GM19452 (cell line): ENCODE measurements around the gene KRT14.
"Not testable (repeated sequence)": the region's sequence is repeated elsewhere in the genome, so short reads cannot be mapped to it uniquely, and the experiment has no call there.

Experiments
- ATAC-seq: cut with Tn5 transposase; IDR thresholded peaks from one replicate; pipeline ENCODE4 v1.9.1; 2021; ENCODE audit not compliant: unreplicated experiment

Gene KRT14

DNA sequence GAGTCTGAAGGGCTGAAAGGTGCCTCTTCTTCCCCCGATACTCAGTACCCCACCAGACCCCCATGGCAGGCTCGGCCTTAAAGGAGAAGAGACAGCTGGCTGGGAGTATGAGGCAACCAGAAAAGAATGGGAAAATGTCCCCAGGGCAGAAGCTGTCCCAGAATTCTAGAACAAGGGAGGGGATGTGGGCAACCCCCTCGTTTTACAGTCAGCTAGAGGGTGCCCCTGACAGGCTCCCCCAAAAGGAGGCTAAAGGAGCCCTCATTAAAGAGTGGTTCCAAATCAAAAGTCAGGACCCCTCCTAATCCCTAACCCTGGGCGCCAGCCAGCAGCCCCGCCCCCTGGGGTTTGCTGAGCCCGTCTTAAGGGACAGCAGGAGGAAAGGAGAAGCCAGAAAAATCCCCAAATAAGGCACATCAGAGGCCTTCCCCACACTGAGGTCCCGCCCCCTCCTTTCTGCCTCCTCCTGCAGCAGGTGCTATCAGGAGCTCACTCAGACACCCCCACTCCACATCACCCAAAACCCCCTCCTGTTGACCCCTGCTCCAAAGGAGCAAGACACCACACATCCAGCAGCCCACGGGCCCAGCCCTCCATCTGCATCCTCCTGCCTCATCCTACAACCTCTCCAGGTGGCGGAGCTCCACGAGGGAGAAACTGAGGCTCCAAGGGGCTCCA lies 36.6 kb upstream of the KRT14 start:
- ATAC-seq: not testable (repeated sequence)

DNA sequence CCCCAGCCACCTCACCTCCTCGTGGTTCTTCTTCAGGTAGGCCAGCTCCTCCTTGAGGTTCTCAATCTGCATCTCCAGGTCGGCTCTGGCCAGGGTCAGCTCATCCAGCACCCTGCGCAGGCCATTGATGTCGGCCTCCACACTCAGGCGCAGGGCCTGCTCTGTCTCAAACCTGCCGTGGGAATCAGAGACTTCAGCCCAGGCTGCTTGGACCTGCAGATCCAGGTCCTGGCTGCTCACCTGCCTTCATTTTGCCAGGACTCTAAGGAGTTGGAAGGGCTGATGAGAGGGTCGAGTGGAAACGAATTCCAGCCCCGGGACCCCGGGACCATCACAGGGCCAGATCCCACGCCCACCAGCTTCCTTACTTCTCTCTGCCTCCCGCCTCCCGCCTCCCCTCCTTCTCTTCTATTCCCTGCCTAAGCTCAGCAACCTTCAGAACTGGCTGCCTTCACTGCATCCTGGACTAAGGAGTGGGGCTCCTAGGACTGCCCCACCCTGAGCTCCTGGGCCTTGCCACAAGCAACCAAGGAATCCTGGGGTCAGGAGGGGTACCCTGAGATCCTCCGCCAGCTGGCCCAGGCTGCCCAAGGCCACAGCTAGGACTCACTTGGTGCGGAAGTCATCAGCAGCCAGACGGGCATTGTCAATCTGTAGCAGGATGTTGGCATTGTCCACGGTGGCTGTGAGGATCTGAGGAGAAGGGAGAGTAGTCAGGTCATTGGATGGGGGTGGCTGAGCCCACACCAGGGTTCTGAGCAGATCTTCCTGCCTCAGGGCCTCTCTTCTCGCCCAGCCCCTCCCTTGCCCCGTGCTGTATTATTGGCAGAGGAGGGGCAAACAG lies 35.9 kb upstream of the KRT14 start:
- not testable (repeated sequence) for ATAC-seq

GRCh38 chr17:41621916-41622315 lies 35.2 kb upstream of the KRT14 start:
- no peak for ATAC-seq

DNA sequence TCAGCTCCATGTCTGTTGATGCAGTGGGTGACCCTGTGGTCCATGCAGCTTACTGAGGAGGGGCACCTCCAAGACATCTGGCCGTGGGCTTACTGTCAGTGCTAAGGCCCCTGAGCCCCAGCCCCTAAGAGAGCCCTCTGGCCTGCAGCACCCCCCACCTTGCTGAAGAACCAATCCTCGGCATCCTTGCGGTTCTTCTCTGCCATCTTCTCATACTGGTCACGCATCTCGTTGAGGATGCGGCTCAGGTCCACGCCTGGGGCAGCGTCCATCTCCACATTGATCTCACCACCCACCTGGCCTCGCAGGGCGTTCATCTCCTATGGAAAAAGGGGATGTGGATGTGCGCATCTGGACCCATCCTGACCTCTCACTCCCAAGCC lies 34.7 kb upstream of the KRT14 start:
- ATAC-seq: not testable (repeated sequence)

GRCh38 chr17:41620583-41621434 lies 34.1 kb upstream of the KRT14 start:
- no peak for ATAC-seq

DNA sequence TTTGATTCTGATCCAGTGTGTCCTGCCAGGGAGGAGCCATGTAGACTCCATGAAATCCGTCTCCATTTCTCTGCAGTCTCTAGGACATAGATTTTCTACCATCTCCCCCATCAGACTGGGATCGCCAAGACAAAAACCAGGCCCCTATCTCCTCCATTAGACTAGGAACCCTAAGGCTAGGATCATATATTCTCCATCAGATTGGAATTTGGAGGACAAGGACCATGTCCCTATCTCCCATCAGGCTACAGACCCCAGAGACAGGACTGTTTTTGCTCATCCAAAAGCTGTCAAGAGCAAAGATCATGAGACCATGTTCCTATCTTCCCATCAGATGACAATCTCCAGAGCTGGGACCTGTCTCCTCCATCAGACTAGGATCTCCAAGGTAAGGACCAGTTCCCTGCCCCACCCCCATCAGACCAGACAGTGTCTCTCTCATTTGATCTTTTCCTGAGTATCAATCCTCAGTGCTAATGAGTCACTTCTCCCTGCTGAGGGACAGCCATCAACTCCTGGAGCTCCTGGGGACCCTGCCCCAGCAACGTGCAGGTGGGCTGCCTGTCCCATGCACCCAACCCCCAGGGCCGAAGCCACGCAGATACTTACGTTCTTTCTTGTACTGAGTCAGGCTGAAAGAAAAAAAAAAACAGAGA lies 33.4 kb upstream of the KRT14 start:
- ATAC-seq: not testable (repeated sequence)

DNA sequence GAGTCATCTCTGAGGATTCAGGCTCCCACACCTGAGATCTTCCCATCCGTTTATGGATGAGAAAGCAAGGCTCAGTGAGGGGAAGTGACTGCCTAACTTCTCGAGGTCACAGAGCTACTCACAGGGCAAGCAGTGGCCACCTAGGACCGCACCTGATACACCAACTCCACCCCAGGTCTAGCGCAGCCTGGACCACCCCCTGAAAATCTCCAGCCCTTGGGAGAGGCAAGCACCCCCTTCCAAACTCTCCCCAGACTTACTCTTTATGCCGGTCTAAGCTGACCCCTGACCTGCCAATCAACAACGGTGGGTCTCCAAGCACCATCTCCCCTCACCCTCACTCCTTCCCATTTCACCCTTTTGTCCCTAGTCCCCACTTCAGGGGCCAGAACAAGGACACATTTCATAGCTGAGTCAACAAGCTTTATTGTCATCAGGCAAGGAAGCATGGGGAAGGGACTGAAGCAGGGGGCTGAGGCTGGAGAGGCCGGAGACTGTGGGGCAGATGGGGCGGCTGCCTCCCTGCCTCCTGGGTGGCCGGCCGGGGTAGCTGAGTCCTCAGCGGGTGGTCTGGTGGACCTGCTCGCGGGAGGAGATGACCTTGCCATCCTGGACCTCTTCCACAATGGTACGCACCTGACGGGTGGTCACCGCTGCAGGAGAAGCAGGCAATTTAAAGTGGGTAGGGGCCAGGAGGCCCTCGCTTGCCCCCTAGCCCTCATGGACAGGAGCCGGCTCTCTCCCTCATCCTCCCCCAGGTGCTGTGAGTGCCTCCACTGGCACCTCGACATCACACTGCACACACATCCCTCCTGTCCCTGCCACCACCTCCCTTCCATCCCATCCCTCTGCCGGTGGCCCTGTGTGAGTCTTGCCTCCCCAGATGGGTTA lies 32.6 kb upstream of the KRT14 start:
- no peak for ATAC-seq

DNA sequence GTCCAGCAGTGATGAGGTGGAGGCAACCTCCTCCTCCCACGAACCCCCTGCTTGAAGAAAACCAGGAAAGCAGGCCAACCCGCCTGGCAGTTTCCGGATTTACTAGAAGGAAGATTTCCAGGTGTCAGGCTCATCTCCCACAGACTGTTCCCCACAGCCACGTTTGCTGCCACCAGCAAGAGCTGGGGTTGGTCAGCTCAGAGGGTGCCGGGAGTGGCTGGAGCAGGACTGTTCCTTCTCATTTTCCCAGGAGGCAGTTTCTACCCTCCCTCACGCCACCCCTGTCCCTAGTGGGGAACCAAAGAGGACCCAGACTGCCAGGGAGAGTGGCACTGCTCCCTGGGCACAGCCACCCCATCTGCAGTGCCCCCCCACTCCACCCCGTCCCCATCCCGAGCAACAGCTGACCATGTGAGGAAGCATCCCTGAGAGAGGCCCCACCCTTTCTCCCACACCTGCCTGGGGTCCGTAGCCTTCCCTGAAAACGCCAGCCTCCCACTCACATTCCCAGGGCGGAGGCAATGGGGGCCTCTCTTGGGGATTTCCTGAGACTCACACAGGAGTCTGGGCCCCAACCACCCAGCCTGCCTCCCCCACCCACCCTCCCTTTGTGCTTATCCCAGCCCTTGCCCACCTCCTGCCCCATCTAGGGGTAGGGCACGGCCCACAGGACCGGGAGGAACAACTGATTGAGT lies 31.8 kb upstream of the KRT14 start:
- no peak for ATAC-seq

- ATAC-seq: no peak
These were observed 31.0 kb upstream of the KRT14 start for GRCh38 chr17:41617698-41618097.

GRCh38 chr17:41617136-41617535 lies 30.4 kb upstream of the KRT14 start:
- no peak for ATAC-seq

GRCh38 chr17:41616486-41616885 lies 29.8 kb upstream of the KRT14 start:
- not testable (repeated sequence) for ATAC-seq

DNA sequence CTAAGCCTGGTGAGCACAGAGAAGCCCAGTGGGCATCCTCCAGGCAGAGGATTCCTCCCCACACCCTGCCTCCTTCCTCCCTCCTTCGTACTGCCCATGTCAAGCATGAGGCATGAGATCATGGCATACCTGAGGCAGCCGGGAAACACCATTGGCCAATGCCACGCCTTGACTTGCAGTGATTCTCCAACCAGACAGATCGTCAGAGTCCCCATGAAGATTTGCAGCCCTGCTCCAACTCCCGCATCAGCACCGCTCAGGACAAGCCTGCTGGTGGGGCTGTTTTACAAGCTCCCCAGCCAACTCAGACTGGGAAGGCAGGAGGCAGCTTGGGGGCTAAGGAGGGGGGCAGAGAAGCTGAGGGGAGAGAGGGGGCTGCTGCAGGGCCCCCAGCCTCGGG lies 28.8 kb upstream of the KRT14 start:
- ATAC-seq: no peak

DNA sequence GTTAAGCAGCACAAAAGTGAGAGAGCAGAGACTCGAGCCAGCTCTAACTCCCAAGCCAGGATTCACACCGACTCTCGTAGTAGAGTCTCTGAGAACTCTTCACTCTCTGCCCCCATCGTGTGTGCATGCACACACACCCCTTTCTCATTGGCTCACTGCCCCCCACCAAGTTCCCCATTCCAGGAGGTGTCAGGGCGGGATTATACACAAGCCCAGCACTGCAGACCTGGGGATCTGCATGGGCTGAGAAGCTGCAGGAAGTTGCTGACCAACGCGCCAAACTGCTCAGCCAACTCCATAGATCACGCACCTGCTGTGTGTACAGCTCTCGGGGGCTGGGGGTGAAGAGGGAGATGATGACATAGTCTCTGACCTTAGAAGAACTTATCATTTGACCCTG lies 28.1 kb upstream of the KRT14 start:
- not testable (repeated sequence) for ATAC-seq

DNA sequence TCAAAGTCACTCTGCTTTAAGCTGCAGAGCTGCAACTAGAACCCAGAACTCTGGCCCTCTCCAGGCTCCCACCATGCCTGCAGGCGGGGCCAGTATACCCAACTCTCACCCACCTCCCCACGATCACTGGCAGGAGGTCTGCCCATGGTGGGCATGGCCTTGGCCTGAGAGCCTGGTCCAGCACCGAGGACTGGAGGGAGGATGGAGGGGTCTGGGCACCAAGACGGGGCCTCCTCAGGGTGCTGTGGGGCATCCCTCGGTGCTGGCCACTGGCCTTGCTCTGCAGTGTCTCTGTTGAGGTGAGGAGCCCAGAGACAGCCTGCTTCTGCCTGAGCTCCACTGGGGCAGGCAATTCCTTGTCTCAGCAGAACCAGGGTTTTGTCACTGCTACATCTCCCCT lies 27.4 kb upstream of the KRT14 start:
- ATAC-seq: no peak

DNA sequence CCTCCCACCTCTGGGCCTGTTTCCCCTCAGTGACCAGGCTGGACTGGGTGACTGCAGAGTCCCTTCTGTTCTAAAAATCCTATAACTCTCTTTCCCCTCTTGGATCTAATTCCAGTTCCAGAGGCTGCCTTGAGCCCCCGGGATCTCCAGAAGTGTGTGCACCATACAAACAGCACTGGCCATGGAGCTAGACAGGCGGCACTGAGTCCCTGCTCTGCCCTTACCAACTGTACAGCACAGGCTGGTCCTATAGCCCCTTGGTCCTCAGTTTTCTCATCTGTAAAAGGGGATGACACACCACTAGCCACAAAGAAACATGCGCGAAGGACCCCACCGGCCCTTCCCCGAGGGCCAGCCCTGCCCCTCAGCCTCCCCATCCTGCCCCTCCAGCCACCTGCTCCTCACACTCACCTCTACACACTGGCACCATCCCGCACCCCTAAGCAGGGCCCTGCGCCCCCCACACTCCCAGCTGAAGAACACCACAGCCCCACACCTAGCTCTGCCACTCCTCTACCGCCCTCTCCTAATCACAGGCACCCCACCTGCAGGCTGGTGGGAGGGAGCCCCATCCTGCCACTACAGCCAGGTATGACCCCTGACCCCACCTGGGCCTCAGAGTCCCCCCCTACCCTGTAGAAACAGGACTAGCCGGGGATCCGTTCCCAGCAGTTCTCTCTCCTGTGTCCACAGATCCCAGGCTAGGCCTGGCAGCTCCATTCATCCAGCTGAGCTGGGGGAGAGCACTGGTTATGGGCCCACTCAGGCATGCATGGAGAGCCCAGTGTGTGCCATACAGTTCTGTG lies 26.8 kb upstream of the KRT14 start:
- no peak for ATAC-seq

DNA sequence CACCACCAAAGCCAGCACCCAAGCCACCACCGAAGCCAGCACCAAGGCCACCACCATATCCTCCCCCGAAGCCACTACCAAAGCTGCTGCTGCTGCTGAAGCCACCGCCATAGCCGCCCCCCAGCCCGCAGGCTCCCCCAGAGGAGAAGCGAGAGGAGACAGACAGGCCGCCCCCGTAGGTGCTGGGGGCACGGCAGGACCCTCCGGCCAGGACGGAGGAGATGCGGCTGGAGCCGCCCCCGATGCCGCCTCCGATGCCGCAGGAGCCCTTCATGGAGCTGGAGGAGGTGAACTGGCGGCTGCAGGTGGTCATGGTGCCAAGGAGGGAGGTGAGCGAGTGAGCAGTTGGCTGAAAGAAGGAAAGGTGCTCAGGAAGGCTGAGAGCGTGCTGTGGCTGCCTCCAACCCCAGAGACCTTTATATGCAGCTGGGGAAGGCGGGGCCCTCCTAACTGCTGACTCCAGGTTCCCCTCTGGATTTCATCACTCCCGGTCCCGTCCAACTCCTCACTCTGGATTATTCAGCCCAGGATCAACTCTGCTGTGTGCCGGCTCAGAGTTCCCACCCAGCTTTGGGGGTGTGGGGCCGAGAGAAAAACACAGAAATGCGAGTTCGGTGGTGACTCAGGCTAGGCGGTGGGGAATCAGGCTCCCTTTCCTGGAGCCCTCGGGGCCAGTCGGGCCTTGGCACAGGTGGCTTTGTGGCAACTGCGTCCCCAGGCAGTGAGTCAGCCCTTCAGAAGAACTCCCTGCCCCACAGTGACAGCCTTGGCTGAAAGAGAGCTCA lies 25.9 kb upstream of the KRT14 start, which contains the start of gene KRT16:
TSS of gene KRT16 (minus strand) at position 392 of the 785 bp plus-strand sequence. CDS start at position 313, 79 bp downstream.
- not testable (repeated sequence) for ATAC-seq

- no peak for ATAC-seq
These were observed 24.4 kb upstream of the KRT14 start for GRCh38 chr17:41610965-41611640.
